H9 (cell line): ENCODE data around the gene DSCAM. TPM values are rescaled to one million over a fixed set of nuclear protein-coding genes. Genes with fewer than 3 reads are reported as not detected.

Experiments
- DNase-seq: peaks from one replicate; pipeline ENCODE4 v3.0.0-alpha.2; 2017
- H2AFZ ChIP-seq: one replicate; pipeline ENCODE4 v1.6.1; 2013; ENCODE audit warnings: mild to moderate bottlenecking, low read length, control low read depth, moderate library complexity
- H2AK5ac ChIP-seq: 2 replicates; pipeline ENCODE4 v1.6.1; 2013; ENCODE audit warnings: low read length, control low read depth, mixed read lengths; ENCODE audit not compliant: insufficient read length
- H2BK120ac ChIP-seq: one replicate; pipeline ENCODE4 v1.6.1; 2013; ENCODE audit warnings: low read depth, mild to moderate bottlenecking, low read length, control low read depth, inconsistent platforms; ENCODE audit not compliant: poor library complexity, severe bottlenecking
- H2BK12ac ChIP-seq: 2 replicates; pipeline ENCODE4 v1.6.1; 2013; ENCODE audit warnings: low read length, control low read depth, mixed read lengths, low read depth; ENCODE audit not compliant: insufficient read length
- H2BK15ac ChIP-seq: 2 replicates; pipeline ENCODE4 v1.6.1; 2013; ENCODE audit warnings: low read depth, low read length, control low read depth
- H2BK20ac ChIP-seq: one replicate; pipeline ENCODE4 v1.6.1; 2013; ENCODE audit warnings: low read depth, mild to moderate bottlenecking, low read length, control low read depth, inconsistent platforms; ENCODE audit not compliant: poor library complexity, severe bottlenecking
- H2BK5ac ChIP-seq: 2 replicates; pipeline ENCODE4 v1.6.1; 2013; ENCODE audit warnings: low read length, control low read depth, mixed read lengths; ENCODE audit not compliant: insufficient read length
- H3K14ac ChIP-seq: 2 replicates; pipeline ENCODE4 v1.6.1; 2013; ENCODE audit warnings: low read length, control low read depth; ENCODE audit not compliant: insufficient read depth
- H3K18ac ChIP-seq: 2 replicates; pipeline ENCODE4 v1.6.1; 2013; ENCODE audit warnings: low read depth, mild to moderate bottlenecking, mixed read lengths, low read length, control low read depth; ENCODE audit not compliant: insufficient read length
- H3K23ac ChIP-seq: 2 replicates; pipeline ENCODE4 v1.6.1; 2013; ENCODE audit warnings: low read length, control low read depth, mixed read lengths, low read depth; ENCODE audit not compliant: insufficient read length
- H3K23me2 ChIP-seq: 2 replicates; pipeline ENCODE4 v1.6.1; 2013; ENCODE audit warnings: low read depth, mild to moderate bottlenecking, mixed read lengths, low read length, control low read depth; ENCODE audit not compliant: insufficient read length, poor library complexity, severe bottlenecking
- H3K27ac ChIP-seq: 2 replicates; pipeline ENCODE4 v1.5.1; 2013; ENCODE audit warnings: low read length, control low read depth, mixed read lengths, low read depth; ENCODE audit not compliant: insufficient read length
- H3K27me3 ChIP-seq: 2 replicates; pipeline ENCODE4 v1.6.1; 2013; ENCODE audit warnings: low read length, control low read depth, inconsistent platforms; ENCODE audit not compliant: insufficient read depth
- H3K4ac ChIP-seq: 2 replicates; pipeline ENCODE4 v1.6.1; 2013; ENCODE audit warnings: low read depth, mild to moderate bottlenecking, control low read depth, inconsistent platforms, low read length, moderate library complexity
- H3K4me1 ChIP-seq: 2 replicates; pipeline ENCODE4 v1.6.1; 2013; ENCODE audit warnings: low read length, control low read depth, inconsistent platforms; ENCODE audit not compliant: insufficient read depth
- H3K4me2 ChIP-seq: 2 replicates; pipeline ENCODE4 v1.6.1; 2013; ENCODE audit warnings: low read length, control low read depth, mixed read lengths; ENCODE audit not compliant: insufficient read length, insufficient read depth
- H3K56ac ChIP-seq: 2 replicates; pipeline ENCODE4 v1.6.1; 2013; ENCODE audit warnings: low read depth, mild to moderate bottlenecking, mixed read lengths, low read length, control low read depth; ENCODE audit not compliant: insufficient read length
- H3K79me1 ChIP-seq: 2 replicates; pipeline ENCODE4 v1.6.1; 2013; ENCODE audit warnings: low read depth, mild to moderate bottlenecking, moderate library complexity, low read length, control low read depth, inconsistent platforms; ENCODE audit not compliant: insufficient read depth, poor library complexity, severe bottlenecking
- H3K79me2 ChIP-seq: 2 replicates; pipeline ENCODE4 v1.6.1; 2013; ENCODE audit warnings: low read length, control low read depth, inconsistent platforms; ENCODE audit not compliant: insufficient read depth
- H3K9ac ChIP-seq: 2 replicates; pipeline ENCODE4 v1.6.1; 2013; ENCODE audit warnings: low read length, control low read depth, mixed read lengths; ENCODE audit not compliant: insufficient read length; ENCODE audit errors: extremely low read depth
- H3K9me3 ChIP-seq: one replicate; pipeline ENCODE4 v1.6.1; 2013; ENCODE audit warnings: low read depth, low read length, inconsistent platforms; ENCODE audit not compliant: control insufficient read depth
- H3T11ph ChIP-seq: one replicate; pipeline ENCODE4 v1.6.1; 2013; ENCODE audit warnings: mild to moderate bottlenecking, low read length, control low read depth, inconsistent platforms
- H4K20me1 ChIP-seq: one replicate; pipeline ENCODE4 v1.6.1; 2013; ENCODE audit not compliant: control insufficient read depth, insufficient read length, insufficient read depth
- H4K5ac ChIP-seq: 2 replicates; pipeline ENCODE4 v1.6.1; 2013; ENCODE audit warnings: low read depth, mild to moderate bottlenecking, mixed read lengths, low read length, control low read depth; ENCODE audit not compliant: insufficient read length
- H4K8ac ChIP-seq: replicated peaks from 2 replicates; pipeline ENCODE4 v1.6.1; 2013; ENCODE audit warnings: low read length, control low read depth, mixed read lengths, low read depth; ENCODE audit not compliant: insufficient read length
- H4K91ac ChIP-seq: 2 replicates; pipeline ENCODE4 v1.6.1; 2013; ENCODE audit warnings: low read depth, mild to moderate bottlenecking, moderate library complexity, mixed read lengths, low read length, control low read depth; ENCODE audit not compliant: insufficient read length
- H3K27ac Mint-ChIP-seq, 3 experiments: 2 replicates in 2 of 3; 3 replicates in 1 of 3; pipeline ENCODE4 v1.8.0; 2020 to 2021; ENCODE audit warnings: mixed read lengths in 3 of 3, mild to moderate bottlenecking in 1 of 3, moderate library complexity in 1 of 3
- H3K27me3 Mint-ChIP-seq: 2 replicates; pipeline ENCODE4 v1.8.0; 2021; ENCODE audit warnings: low read depth, mild to moderate bottlenecking, moderate library complexity, mixed read lengths
- H3K36me3 Mint-ChIP-seq, 3 experiments: 2 replicates in 2 of 3; 3 replicates in 1 of 3; pipeline ENCODE4 v1.8.0; 2020 to 2021; ENCODE audit warnings: low read depth in 3 of 3, mixed read lengths in 3 of 3; ENCODE audit not compliant: insufficient read depth in 1 of 3
- H3K4me1 Mint-ChIP-seq, 2 experiments: 2 replicates each; pipeline ENCODE4 v1.8.0; 2020; ENCODE audit warnings: mixed read lengths in 2 of 2
- H3K4me3 Mint-ChIP-seq, 2 experiments: 2 replicates in 1 of 2; 3 replicates in 1 of 2; pipeline ENCODE4 v1.8.0; 2020 to 2021; ENCODE audit warnings: mild to moderate bottlenecking in 2 of 2, mixed read lengths in 2 of 2, moderate library complexity in 1 of 2
- H3K9me3 Mint-ChIP-seq, 2 experiments: 2 replicates in 1 of 2; 3 replicates in 1 of 2; pipeline ENCODE4 v1.8.0; 2020; ENCODE audit warnings: mild to moderate bottlenecking in 2 of 2, mixed read lengths in 2 of 2, moderate library complexity in 1 of 2
- WGBS: extraction: QIAGEN DNeasy Blood & Tissue Kit; methylation state at CpG from one replicate; pipeline ENCODE4 v1.1.7; 2013; ENCODE audit warnings: missing lambda C conversion rate, low lambda C conversion rate, mixed read lengths; ENCODE audit not compliant: insufficient read length; ENCODE audit errors: extremely low coverage; 5-methylcytosine and 5-hydroxymethylcytosine counted together
- total RNA-seq: library from RNA; stranded (reverse); gene quantifications from 2 replicates; pipeline ENCODE4 v1.2.1, GENCODE V29; 2021
- TF ChIP-seq, protein P1 (sequence below): fragments of 200-600 bp; sonication (generic); conservative IDR thresholded peaks from 3 replicates; pipeline ENCODE4 v1.8.0; 2021; ENCODE audit warnings: antibody characterized with exemption, mild to moderate bottlenecking

DSCAM gene
- total RNA-seq, 1 experiment from 2014 or later = 0.17 TPM

DNA sequence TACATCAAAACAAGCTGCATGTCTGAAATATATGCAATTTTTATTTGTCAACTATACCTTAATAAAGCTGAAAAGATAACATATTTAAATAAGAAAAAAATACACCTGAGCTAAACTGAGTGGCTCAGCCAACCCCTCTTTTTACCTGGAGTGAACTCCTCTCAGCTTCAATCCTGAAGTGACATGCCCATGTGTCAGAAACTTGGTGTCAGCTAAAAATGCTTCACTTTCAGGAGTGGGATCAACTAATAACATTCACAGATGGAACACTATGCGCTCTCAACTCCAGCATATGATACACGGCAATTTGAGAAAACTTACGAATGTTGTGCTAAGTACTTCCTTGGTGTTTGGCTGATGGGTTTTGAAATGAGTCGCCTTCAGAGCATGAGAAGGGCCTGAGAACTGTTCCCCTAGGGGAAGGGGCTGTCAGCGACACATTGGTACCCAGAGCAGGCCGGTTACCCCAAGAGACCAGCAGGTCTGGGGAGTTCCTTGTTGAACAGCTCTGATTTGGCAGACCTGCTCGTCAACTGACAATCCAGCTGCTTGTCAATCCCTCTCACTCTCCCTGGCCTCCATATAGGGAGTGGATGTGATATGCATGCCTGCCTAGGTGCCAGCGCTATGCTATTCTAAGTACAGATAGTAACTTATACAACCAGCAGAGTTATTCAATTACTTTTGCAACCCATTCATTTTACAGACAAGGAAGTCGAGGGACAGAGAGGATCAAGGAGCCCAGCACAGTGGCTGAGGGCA, 712.0 kb downstream of the DSCAM start:
- no peaks in the 10 kb centered on the region for H3K27me3 ChIP-seq
- no peak overlapping the region for H4K5ac ChIP-seq
- peaks cover 0 to 7% of the 10 kb centered on the region in 2 experiments; a peak in 1 of 4 replicates for H3K4me1 Mint-ChIP-seq
- H4K8ac ChIP-seq = no peak overlapping the region
- no peak overlapping the region for H3K4ac ChIP-seq
- H3K27ac Mint-ChIP-seq = no peak overlapping the region
- H3T11ph ChIP-seq = no peak overlapping the region
- no peak for DNase-seq
- no peak overlapping the region for H3K27ac ChIP-seq
- H3K79me1 ChIP-seq = no peaks in the 10 kb centered on the region
- no peaks in the 10 kb centered on the region for H4K20me1 ChIP-seq
- no peak overlapping the region for H2AFZ ChIP-seq
- no peaks in the 10 kb centered on the region for H3K4me1 ChIP-seq
- H3K18ac ChIP-seq = no peak overlapping the region
- WGBS = no CpG with 5 or more reads among the region's 9 CpGs
- no peaks in the 10 kb centered on the region for H3K36me3 Mint-ChIP-seq
- H4K91ac ChIP-seq = no peak overlapping the region
- no peak overlapping the region for H3K23ac ChIP-seq
- H3K14ac ChIP-seq = no peak overlapping the region
- no peak overlapping the region for H2BK20ac ChIP-seq
- no peaks in the 10 kb centered on the region for H3K27me3 Mint-ChIP-seq
- H2BK120ac ChIP-seq = no peak overlapping the region
- no peak overlapping the region for H3K9ac ChIP-seq
- no peak overlapping the region for H2BK5ac ChIP-seq
- no peaks in the 10 kb centered on the region for H3K79me2 ChIP-seq
- H3K4me3 Mint-ChIP-seq = no peak overlapping the region
- no peaks in the 10 kb centered on the region; a peak in 1 of 5 replicates for H3K9me3 Mint-ChIP-seq
- H2BK15ac ChIP-seq = no peak overlapping the region
- no peak overlapping the region for H3K4me2 ChIP-seq
- no peaks in the 10 kb centered on the region for H3K9me3 ChIP-seq
- H3K23me2 ChIP-seq = no peaks in the 10 kb centered on the region
- no peak overlapping the region for H2AK5ac ChIP-seq
- H3K56ac ChIP-seq = no peak overlapping the region
- H2BK12ac ChIP-seq = no peak overlapping the region
- TF ChIP-seq, protein P1, sequence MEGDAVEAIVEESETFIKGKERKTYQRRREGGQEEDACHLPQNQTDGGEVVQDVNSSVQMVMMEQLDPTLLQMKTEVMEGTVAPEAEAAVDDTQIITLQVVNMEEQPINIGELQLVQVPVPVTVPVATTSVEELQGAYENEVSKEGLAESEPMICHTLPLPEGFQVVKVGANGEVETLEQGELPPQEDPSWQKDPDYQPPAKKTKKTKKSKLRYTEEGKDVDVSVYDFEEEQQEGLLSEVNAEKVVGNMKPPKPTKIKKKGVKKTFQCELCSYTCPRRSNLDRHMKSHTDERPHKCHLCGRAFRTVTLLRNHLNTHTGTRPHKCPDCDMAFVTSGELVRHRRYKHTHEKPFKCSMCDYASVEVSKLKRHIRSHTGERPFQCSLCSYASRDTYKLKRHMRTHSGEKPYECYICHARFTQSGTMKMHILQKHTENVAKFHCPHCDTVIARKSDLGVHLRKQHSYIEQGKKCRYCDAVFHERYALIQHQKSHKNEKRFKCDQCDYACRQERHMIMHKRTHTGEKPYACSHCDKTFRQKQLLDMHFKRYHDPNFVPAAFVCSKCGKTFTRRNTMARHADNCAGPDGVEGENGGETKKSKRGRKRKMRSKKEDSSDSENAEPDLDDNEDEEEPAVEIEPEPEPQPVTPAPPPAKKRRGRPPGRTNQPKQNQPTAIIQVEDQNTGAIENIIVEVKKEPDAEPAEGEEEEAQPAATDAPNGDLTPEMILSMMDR = no peak
